ENCODE data around the gene COLEC12.

Gene COLEC12

GRCh38 chr18:505483-506122 lies 5.1 kb upstream of the COLEC12 start:
- no peak for DNase-seq

GRCh38 chr18:501406-501714 lies 859 bp upstream of the COLEC12 start:
- peak; percentile 45 for DNase-seq

DNA sequence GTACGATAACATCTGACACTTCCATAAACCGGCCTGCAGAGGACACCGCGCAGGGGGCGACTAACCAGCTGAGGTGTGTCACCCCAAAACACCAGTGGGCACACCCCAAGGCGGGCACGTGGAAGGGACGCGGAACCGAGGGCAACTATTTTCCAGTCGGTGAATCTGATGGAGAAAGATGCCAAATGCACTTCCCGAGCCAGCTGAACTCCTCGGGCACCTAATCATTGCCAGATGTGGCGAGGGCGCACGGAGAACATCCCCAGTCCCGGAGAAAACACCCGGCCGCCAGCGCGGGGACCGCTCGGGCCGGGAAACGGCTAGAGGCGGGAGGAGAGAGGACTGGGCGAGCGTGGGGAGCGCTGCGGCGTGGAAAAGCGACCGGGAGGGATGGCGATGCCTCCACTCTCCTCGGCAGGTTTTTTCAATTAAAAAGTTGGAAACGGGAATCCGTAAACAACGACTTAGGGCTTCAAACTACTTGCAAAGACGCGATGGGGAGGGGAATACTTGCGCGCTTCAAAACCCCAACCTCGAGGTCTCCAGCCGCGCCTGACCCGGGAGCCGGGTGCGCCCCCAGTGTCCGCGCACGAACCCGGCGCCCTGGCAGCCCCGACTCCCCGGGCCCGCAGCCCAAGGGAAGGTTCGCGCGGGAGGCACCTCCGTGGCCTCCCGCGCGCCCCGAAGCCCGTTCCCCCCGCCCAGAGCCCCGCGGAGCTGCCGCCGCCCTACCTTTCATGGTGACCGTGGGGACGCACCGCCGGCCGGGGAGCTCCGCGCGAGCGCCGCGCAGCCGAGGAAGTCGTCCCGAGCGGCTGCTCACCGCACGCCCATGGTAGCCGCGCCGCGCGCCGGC lies 497 bp downstream of the COLEC12 start:
- DNase-seq, result peak; percentile 63

GRCh38 chr18:498931-499775 lies 1.3 kb downstream of the COLEC12 start:
- peak; percentile 62 for DNase-seq

- peak; percentile 21 for DNase-seq
These were observed 2.8 kb downstream of the COLEC12 start for GRCh38 chr18:497688-498087.

DNA sequence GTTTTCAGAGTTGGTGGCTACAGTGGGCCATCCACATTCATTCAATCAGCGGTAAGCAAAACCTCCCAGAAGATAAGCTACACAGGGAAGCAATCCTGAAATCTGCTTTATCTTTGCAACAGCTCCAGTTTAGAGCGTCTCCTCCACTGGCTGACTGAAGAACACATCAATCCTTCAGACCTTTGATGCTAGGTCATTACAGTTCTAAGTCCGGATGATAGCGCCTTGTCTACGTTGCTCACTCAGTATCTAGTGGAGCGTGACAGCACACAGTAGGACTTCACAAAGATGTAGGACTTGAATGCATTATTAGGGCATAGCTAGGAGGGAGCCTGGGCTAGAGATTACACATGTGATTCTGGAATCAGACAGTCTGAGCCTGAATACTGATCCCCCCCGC lies 5.0 kb downstream of the COLEC12 start:
- DNase-seq, result no peak

GRCh38 chr18:495017-495416 lies 5.5 kb downstream of the COLEC12 start:
- no peak for DNase-seq

DNA sequence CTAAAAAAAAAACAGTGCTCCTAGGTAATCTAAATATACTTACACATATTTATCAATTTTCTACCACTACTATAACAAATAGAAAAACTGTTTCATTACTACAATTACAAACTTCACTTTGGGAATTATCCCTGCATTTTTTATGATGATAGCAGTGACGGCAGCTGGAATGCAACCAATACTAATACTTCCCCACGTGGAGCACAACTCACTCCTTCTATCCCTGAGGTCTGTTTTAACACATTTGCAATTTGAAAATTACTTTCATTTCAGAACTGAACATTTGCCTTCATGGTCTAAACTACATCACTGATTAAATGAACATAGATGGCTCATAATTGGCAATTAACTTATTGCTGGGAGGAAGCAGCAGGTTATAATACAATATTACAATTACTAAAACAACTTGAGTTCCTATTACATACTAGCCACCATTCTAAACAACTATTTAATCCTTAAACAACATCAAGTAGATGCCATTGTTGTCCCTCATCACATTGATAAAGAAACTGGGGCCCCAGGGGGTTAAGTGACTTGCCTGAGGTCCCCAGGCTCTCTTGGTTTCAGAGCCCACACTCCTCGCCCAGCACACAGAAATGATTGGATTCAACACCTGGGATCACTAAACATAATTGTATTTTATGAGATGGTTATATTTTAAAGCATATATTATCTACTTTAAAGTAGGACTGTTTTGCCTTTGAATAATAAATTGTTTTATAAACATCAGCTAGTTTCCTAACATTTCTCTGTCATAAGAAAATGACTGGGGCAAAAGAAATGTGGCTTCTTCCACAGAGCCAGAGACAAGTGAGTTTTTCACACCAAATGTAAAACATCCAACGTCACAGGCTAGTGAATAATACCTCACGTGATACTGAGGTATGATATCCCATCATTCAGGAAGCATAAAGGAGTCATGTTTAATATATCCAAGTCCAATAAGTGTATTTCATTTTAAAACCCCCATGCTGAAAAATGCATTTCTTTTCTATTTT lies 6.2 kb downstream of the COLEC12 start:
- no peak for DNase-seq

DNA sequence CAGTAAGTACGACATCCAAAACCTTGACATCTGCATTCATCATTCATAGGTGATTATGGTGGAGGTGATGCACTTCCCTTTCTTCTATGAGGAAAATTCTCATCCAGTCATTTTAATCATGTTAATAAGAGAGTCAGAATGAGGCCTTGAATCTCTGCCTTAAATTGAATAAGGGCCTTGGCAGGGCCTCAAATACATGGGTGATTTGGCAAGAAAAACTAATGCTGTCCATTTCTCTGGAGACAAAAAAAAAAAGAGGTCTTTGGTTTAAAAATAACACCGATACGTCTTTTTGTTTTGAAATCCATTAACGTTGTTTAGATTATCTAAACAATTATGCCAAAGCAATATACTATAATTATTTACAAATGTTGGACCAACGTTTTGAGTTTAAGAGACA lies 8.1 kb downstream of the COLEC12 start:
- DNase-seq, result no peak

DNA sequence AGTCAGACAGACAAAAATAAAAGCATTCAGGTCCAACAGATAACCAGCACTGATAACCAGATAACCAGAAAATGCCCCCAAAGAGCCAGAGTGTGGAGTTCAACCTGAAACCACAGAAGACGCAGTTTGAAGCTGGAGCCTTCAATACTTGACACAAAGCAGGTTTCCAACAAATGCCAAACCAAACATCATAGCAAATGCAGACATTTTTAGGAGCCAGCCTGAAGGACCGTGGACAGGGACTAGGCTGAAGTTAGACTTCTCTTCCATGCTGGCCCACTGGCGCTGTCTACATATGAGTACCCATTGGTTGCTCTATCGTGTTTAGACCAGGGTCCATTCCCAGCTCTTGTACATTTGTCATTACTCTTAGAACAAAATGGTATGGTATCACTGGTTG lies 9.9 kb downstream of the COLEC12 start:
- DNase-seq, result no peak

DNA sequence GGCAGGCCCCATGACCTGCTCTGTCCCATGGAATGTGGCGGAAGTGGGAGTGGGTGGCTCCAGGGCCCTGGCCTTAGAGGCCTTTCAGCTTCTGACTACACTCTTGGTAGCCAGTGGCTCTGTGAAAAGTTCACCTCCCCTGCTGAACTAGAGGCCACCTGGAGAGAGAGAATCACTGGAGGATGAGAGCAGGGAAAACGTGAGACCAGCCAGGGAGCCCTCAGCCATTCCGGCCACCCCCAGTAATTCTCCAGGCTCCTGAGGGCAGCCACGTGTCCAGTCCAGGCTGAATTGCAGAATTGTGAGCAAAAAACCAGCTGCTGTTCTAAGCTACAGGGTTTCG lies 10.5 kb downstream of the COLEC12 start:
- DNase-seq, result no peak

DNA sequence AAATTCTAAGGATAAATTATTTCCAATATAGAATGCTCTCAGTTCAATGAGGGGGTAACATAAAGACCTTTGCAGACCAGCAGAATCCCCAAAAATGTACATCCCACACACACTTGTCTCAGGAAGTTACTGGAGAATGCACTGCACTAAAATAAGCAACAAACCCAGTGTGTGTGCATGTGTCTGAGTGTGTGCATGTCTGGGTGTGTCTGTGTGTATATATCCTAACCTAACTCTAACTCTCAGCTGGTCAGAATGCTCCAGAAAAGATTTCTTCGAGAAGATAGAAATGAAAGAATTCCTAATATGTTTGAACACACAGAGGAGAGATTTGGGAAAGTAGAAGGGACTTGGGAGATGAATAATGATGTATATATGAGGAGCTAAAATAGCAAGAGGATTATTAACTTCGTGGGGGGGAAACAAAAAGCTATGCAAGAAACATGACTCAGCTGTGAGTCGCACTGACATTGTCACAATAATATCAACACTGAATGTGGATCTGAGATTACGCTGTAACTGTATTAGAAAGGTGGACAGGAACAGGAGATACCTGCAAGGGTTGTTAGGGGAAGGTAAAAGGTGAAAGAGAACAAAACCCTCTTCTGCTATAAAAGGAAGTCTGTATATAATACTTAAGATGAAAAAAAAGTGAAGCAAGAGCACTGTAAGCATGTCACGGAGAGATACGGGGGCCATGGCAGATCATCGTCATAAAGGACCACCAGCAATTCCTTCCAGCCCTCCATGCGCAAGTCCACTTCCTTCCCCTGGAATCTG lies 11.1 kb downstream of the COLEC12 start:
- DNase-seq, result peak; percentile 29

- DNase-seq, result no peak
These were observed 13.4 kb downstream of the COLEC12 start for GRCh38 chr18:486929-487740.

- no peak for DNase-seq
These were observed 15.6 kb downstream of the COLEC12 start for GRCh38 chr18:484749-485464.

GRCh38 chr18:478681-479080 lies 21.8 kb downstream of the COLEC12 start:
- DNase-seq, result peak; percentile 59

DNA sequence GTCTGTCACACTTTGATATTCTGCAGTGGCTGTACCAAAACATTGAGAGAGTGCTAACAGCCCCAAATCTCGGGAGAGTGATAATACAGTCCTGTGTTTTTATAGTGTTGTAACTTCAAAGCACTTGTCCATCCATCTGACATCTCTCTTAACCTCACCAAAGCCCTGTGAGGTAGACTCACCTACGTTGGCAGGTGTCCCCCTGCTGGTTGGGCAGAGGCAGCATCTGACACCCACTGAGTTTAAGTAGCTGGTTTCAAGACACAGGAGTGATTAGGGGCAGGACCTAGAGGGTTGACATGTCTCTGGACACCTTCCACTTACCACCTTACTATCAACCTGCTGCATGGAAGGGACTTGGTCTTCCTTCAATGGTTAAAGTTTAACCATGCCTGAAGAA lies 22.9 kb downstream of the COLEC12 start:
- peak; percentile 92 for DNase-seq

GRCh38 chr18:476251-476664 lies 24.2 kb downstream of the COLEC12 start:
- peak; percentile 65 for DNase-seq

- no peak for DNase-seq
These were observed 25.1 kb downstream of the COLEC12 start for GRCh38 chr18:475202-476031.

- DNase-seq, result no peak
These were observed 26.1 kb downstream of the COLEC12 start for GRCh38 chr18:474416-474815.
